CD4-positive, alpha-beta T cell (primary cell): Measurements from ENCODE around the gene PYGL. TPM values are rescaled to one million over a fixed set of nuclear protein-coding genes. Genes with fewer than 3 reads are reported as not detected.

Experiments
- ATAC-seq: fragments of 200-7000 bp; cut with Tn5 transposase; one replicate; pipeline ENCODE4 v1.10.0; 2022; ENCODE audit warnings: mild to moderate bottlenecking; ENCODE audit not compliant: poor library complexity
- CTCF ChIA-PET: fragments of 350-600 bp; sonication (Branson Sonifier 250); formaldehyde crosslinking; loops from one replicate; lab custom pipeline; 2021; ENCODE audit warnings: antibody characterized with exemption, inconsistent platforms; lab: Charles Lee
- POLR2A ChIA-PET: fragments of 350-600 bp; sonication (Branson Sonifier 250); formaldehyde crosslinking; loops from one replicate; lab custom pipeline; 2021; ENCODE audit warnings: antibody characterized with exemption, inconsistent platforms; lab: Charles Lee
- DNase-seq, 14 experiments: peaks; one replicate each; pipeline ENCODE4 v3.0.0-alpha.2; 2013 to 2020; ENCODE audit warnings: mixed read lengths in 2 of 14
- H3K27ac ChIP-seq, 2 donors: one replicate each; pipeline versions ENCODE4 v1.5.1 to v1.7.0; 2013; ENCODE audit warnings: low read length in 2 of 2, low read depth in 1 of 2, mild to moderate bottlenecking in 1 of 2
- H3K27me3 ChIP-seq, 2 experiments: 1 replicate in 1 of 2; 2 replicates in 1 of 2; pipeline versions ENCODE4 v1.6.1 to v1.7.0; 2013; ENCODE audit warnings: low read length in 2 of 2, control low read depth in 1 of 2, mild to moderate bottlenecking in 1 of 2, moderate library complexity in 1 of 2; ENCODE audit not compliant: insufficient read depth in 2 of 2, control insufficient read depth in 1 of 2
- H3K36me3 ChIP-seq: one replicate; pipeline ENCODE4 v1.6.1; 2013; ENCODE audit warnings: low read length, control low read depth; ENCODE audit not compliant: insufficient read depth
- H3K4me1 ChIP-seq: one replicate; pipeline ENCODE4 v1.6.1; 2013; ENCODE audit warnings: low read length, control low read depth; ENCODE audit not compliant: insufficient read depth
- H3K4me3 ChIP-seq: one replicate; pipeline ENCODE4 v1.5.1; 2013; ENCODE audit warnings: mild to moderate bottlenecking, low read length, moderate library complexity
- H3K9me3 ChIP-seq, 2 experiments: 1 replicate in 1 of 2; 2 replicates in 1 of 2; pipeline versions ENCODE4 v1.6.1 to v1.7.0; 2013; ENCODE audit warnings: low read length in 2 of 2, mild to moderate bottlenecking in 2 of 2, control low read depth in 1 of 2, moderate library complexity in 1 of 2; ENCODE audit not compliant: control insufficient read depth in 1 of 2, insufficient read depth in 1 of 2
- H3K27ac Mint-ChIP-seq: one replicate; pipeline ENCODE4 v1.8.0; 2020; ENCODE audit warnings: mixed read lengths
- H3K27me3 Mint-ChIP-seq: one replicate; pipeline ENCODE4 v1.8.0; 2021; ENCODE audit warnings: mixed read lengths
- H3K36me3 Mint-ChIP-seq: one replicate; pipeline ENCODE4 v1.8.0; 2021; ENCODE audit warnings: low read depth, mixed read lengths
- H3K4me1 Mint-ChIP-seq: one replicate; pipeline ENCODE4 v1.8.0; 2021; ENCODE audit warnings: low read depth, mixed read lengths
- H3K4me3 Mint-ChIP-seq: one replicate; pipeline ENCODE4 v1.8.0; 2020; ENCODE audit warnings: mild to moderate bottlenecking, mixed read lengths
- H3K9me3 Mint-ChIP-seq: one replicate; pipeline ENCODE4 v1.8.0; 2020; ENCODE audit warnings: mixed read lengths
- intact Hi-C, 2 experiments: fragments of 100-400 bp; cut with DNase I in 1 of 2; cut with micrococcal nuclease in 1 of 2; formaldehyde crosslinking; loops; one replicate each; pipeline versions ENCODE4 v1.15.1 to v1.9.0; 2023 to 2025; cut with DNase I, micrococcal nuclease
- total RNA-seq, 174 experiments: library from RNA in 2 of 174; stranded (reverse) in 2 of 174; gene quantifications; one replicate each; pipeline ENCODE4 v1.2.3 and lab custom pipeline; 2021 to 2026
- TF ChIP-seq, protein P1 (sequence below): fragments of 200-600 bp; IDR thresholded peaks from one replicate; pipeline ENCODE4 v1.8.0; 2022; ENCODE audit warnings: antibody characterized with exemption, mild to moderate bottlenecking

PYGL gene
- total RNA-seq, 2 experiments from 2014 or later, result 0.59 to 0.69 TPM

DNA sequence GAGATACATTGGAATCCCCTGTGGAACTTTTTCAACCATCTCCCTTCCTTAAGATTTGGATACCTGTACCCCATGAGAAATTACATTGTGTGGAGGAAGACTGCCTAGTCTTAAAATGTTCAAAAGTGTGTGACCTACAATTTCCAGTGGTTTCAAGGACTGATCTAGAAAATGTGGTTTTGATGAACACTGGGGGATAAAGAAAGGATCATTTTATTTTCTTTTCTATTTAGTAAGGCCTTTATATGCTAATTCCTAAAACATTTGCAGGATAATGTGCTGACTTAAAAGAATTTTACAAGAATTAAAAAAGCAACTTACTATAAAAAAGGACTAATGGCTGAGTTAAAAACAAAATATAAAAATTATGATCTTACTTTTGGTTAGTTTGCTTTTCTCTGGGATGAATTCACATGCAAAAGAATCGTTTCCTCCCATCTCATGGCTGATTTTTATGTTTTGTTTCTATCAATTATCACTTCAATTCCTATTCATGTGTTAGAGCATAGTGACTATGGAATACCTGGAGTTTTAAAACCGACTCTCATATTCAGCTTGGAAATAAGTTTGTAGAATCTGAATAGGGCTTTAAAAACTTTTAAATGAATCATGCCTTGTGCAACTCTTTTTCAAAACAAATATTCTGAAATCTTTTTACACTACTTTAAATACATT, 39.9 kb upstream of the PYGL start:
- ChIA-PET POLR2A (no interaction called here), CTCF (no interaction called here)
- H3K27me3 Mint-ChIP-seq, result no peaks in the 10 kb centered on the region
- Histone ChIP-seq H3K27me3 (no peaks in the 10 kb centered on the region), H3K9me3 (no peaks in the 10 kb centered on the region), H3K4me1 (no peaks in the 10 kb centered on the region), H3K36me3 (no peaks in the 10 kb centered on the region), H3K4me3 (no peak overlapping the region), H3K27ac (no peak overlapping the region)
- ATAC-seq (no peak), DNase-seq (no peak)
- TF ChIP-seq, protein P1, sequence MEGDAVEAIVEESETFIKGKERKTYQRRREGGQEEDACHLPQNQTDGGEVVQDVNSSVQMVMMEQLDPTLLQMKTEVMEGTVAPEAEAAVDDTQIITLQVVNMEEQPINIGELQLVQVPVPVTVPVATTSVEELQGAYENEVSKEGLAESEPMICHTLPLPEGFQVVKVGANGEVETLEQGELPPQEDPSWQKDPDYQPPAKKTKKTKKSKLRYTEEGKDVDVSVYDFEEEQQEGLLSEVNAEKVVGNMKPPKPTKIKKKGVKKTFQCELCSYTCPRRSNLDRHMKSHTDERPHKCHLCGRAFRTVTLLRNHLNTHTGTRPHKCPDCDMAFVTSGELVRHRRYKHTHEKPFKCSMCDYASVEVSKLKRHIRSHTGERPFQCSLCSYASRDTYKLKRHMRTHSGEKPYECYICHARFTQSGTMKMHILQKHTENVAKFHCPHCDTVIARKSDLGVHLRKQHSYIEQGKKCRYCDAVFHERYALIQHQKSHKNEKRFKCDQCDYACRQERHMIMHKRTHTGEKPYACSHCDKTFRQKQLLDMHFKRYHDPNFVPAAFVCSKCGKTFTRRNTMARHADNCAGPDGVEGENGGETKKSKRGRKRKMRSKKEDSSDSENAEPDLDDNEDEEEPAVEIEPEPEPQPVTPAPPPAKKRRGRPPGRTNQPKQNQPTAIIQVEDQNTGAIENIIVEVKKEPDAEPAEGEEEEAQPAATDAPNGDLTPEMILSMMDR, result no peak
- intact Hi-C loops, result no loop called here
- no peaks in the 10 kb centered on the region for H3K9me3 Mint-ChIP-seq
- no peaks in the 10 kb centered on the region for H3K36me3 Mint-ChIP-seq
- no peak overlapping the region for H3K27ac Mint-ChIP-seq
- no peak overlapping the region for H3K4me3 Mint-ChIP-seq
- H3K4me1 Mint-ChIP-seq, result no peaks in the 10 kb centered on the region

- H3K9me3 ChIP-seq, result no peaks in the 10 kb centered on the region
- Mint-ChIP-seq H3K4me1 (no peaks in the 10 kb centered on the region), H3K27me3 (no peaks in the 10 kb centered on the region), H3K9me3 (no peaks in the 10 kb centered on the region), H3K27ac (no peak overlapping the region), H3K4me3 (no peak overlapping the region), H3K36me3 (no peaks in the 10 kb centered on the region)
- H3K4me1 ChIP-seq, result no peaks in the 10 kb centered on the region
- H3K36me3 ChIP-seq, result no peaks in the 10 kb centered on the region
- H3K27me3 ChIP-seq, result peaks cover 0 to 2% of the 10 kb centered on the region in 2 experiments
- ChIA-PET POLR2A (no interaction called here), CTCF (no interaction called here)
- TF ChIP-seq, protein P1, result no peak
- no peak overlapping the region for H3K4me3 ChIP-seq
- intact Hi-C loops, result no loop called here
- DNase-seq (no peak), ATAC-seq (no peak)
- H3K27ac ChIP-seq, result no peak overlapping the region
These were observed 35.9 kb upstream of the PYGL start for GRCh38 chr14:50979941-50980850.

GRCh38 chr14:50978888-50979287, 34.6 kb upstream of the PYGL start:
- CTCF ChIA-PET, result interaction anchor here (1.0 kb wide), 1 partner anchor 9 kb away, joined by 3 read pairs; no protein-coding TSS in a partner anchor
- Histone ChIP-seq H3K27ac (no peak overlapping the region), H3K9me3 (no peaks in the 10 kb centered on the region), H3K36me3 (no peaks in the 10 kb centered on the region), H3K27me3 (peaks cover 0 to 2% of the 10 kb centered on the region in 2 experiments), H3K4me1 (no peaks in the 10 kb centered on the region), H3K4me3 (no peak overlapping the region)
- POLR2A ChIA-PET, result no interaction called here
- Mint-ChIP-seq H3K36me3 (no peaks in the 10 kb centered on the region), H3K9me3 (no peaks in the 10 kb centered on the region), H3K27ac (no peak overlapping the region), H3K4me3 (no peak overlapping the region), H3K27me3 (no peaks in the 10 kb centered on the region), H3K4me1 (no peaks in the 10 kb centered on the region)
- intact Hi-C loops, result no loop called here
- TF ChIP-seq, protein P1, result no peak
- no peak for ATAC-seq
- no peak for DNase-seq
